ENCODE measurements around the gene TBRG1. TPM values are rescaled to one million over a fixed set of nuclear protein-coding genes. Genes with fewer than 3 reads are reported as not detected.

The TBRG1 gene
- total RNA-seq, 1 donor from 2014 or later: 44.9 TPM

DNA sequence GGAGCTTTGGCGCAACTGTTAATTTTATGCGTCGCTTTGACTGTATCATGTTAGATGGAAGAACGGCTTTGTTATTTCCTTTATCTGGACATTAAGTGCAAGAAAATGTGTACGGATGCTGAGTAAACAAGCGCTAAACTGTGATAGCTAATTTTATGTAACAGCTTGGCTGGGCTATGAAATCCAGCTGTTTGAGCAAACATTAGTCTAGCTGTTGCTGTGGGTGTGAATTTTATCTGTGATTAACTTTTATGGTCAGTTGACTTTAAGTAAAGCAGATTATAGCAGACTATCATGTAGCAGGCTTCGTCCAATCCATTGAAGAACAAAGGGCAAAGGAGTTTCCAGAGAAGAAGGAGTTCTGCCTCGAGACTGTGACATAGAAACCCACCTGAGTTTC, 38.9 kb upstream of the TBRG1 start:
- Histone ChIP-seq H3K4me3 (no peak overlapping the region), H3K27me3 (peaks cover 6% of the 10 kb centered on the region), H3K27ac (no peak overlapping the region), H3K9me3 (no peaks in the 10 kb centered on the region), H3K36me3 (no peaks in the 10 kb centered on the region), H3K4me1 (no peaks in the 10 kb centered on the region)
- intact Hi-C loops (cut with DNase I): no loop called here
- TF ChIP-seq, protein P1, sequence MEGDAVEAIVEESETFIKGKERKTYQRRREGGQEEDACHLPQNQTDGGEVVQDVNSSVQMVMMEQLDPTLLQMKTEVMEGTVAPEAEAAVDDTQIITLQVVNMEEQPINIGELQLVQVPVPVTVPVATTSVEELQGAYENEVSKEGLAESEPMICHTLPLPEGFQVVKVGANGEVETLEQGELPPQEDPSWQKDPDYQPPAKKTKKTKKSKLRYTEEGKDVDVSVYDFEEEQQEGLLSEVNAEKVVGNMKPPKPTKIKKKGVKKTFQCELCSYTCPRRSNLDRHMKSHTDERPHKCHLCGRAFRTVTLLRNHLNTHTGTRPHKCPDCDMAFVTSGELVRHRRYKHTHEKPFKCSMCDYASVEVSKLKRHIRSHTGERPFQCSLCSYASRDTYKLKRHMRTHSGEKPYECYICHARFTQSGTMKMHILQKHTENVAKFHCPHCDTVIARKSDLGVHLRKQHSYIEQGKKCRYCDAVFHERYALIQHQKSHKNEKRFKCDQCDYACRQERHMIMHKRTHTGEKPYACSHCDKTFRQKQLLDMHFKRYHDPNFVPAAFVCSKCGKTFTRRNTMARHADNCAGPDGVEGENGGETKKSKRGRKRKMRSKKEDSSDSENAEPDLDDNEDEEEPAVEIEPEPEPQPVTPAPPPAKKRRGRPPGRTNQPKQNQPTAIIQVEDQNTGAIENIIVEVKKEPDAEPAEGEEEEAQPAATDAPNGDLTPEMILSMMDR (IDR thresholded peaks at IDR 0.05): no peak
- no peak for DNase-seq
- ATAC-seq: no peak

DNA sequence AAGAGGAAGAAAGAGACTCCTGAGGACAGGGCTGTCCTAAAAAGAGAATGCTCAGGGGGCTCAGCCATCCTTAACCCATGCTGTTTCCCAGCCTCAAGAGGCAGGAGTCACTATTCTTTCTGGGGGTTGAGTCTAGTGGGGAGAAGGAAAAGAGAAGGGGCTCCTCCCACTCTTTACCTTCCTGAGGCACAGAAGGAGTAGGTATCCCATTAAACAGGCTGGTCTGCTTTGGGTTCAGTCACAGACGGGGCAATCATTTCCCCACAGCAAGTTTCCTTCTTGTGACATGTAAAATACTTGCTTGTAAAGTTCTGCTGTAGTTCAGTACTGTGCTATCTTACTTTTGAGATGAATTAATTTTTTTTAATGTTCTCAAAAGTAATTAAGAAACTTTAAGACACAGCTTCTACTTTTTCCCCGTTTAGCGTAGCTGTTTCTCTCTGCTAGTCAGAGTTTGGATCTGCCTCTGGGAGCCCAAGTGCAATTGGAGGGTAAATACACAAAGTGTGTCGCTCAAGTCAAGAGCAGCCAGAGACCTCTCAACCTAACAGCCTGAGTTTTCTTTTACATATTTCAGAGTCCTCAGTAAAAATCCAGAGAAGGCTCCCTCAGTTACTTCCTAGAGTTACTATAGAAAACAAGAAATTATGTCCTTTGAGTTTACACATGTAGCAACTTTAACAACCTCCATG, 37.8 kb upstream of the TBRG1 start:
- Histone ChIP-seq H3K9me3 (no peaks in the 10 kb centered on the region), H3K27me3 (peaks cover 14% of the 10 kb centered on the region), H3K27ac (no peak overlapping the region), H3K4me3 (no peak overlapping the region), H3K4me1 (no peaks in the 10 kb centered on the region), H3K36me3 (no peaks in the 10 kb centered on the region)
- DNase-seq (no peak), ATAC-seq (peak; percentile 58)
- TF ChIP-seq, protein P1 (IDR thresholded peaks at IDR 0.05): no peak
- intact Hi-C loops (cut with DNase I): no loop called here

DNA sequence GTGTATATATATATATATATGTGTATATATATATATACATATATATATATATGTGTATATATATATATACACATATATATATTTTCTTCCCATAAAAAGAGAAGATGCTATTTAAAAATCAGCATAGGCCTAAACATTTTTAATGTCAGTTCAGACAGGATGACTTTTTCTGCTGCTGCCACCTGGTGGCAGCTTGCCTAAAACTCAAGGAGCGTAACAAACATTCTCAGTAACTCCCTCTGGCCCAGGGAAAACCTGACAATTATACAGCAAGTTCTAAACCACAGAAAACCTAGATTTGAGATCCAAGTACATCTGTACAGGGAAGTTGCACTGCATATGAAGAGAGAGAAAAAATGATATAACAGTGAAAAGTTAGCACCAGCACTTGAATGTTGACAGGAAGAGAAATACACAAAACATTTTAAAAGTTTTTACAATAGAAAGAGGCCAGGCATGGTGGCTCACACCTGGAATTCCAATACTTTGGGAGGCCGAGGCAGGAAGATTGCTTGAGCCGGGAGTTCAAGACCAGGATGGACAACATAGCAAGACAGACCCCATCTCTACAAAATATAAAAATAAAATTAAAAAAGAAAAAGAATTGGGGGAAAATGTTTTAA, 36.3 kb upstream of the TBRG1 start:
- no peak overlapping the region for H3K4me3 ChIP-seq
- intact Hi-C loops (cut with DNase I): no loop called here
- no peaks in the 10 kb centered on the region for H3K36me3 ChIP-seq
- DNase-seq (peak; percentile 70), ATAC-seq (peak; percentile 71)
- no peaks in the 10 kb centered on the region for H3K9me3 ChIP-seq
- H3K4me1 ChIP-seq: no peaks in the 10 kb centered on the region
- H3K27ac ChIP-seq: no peak overlapping the region
- peaks cover 14% of the 10 kb centered on the region for H3K27me3 ChIP-seq
- TF ChIP-seq, protein P1 (IDR thresholded peaks at IDR 0.05): peak; percentile 67

DNA sequence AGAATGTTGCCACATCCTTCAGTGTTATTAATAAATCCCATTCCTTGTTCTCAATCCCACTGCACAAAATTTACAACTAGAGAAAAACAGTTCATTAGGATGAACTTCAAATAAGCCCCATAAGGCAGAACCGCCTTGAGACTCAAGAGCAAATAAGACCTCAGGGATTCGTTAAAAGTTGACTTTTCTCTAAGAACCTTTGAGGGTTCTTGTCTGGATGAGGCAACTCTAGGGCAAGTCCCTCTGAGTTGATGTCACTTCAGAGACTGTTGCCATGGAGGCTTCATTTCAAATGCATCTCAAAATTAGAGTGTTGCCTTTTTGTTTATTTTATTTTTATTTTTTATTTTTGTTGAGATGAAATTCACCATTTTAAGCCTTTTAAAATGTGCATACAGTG, 31.2 kb upstream of the TBRG1 start:
- intact Hi-C loops (cut with DNase I): no loop called here
- ATAC-seq: peak; percentile 47
- H3K4me1 ChIP-seq: no peaks in the 10 kb centered on the region

DNA sequence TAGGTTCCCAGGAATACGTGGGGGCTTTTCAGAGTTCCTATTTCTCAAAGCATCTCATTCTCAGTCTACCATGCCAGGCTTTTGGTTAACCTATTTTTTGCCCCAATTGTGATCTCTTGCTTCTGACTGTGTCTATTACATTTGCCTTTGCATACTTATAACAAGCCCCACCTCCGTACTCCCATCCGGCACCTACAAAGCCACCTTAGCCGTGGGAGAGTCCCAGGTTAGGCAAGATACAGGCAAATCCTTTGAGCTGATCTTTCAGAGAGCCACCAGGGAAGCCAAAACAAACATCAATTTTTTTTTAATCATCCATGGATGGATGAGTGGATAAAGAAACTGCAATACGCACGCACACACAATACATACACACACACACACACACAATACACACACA, 30.0 kb upstream of the TBRG1 start:
- DNase-seq (no peak), ATAC-seq (peak; percentile 47)
- H3K27me3 ChIP-seq: peaks cover 16% of the 10 kb centered on the region
- H3K4me3 ChIP-seq: no peak overlapping the region
- H3K4me1 ChIP-seq: no peaks in the 10 kb centered on the region
- no peak overlapping the region for H3K27ac ChIP-seq
- H3K36me3 ChIP-seq: no peaks in the 10 kb centered on the region
- intact Hi-C loops (cut with DNase I): no loop called here
- TF ChIP-seq, protein P1 (IDR thresholded peaks at IDR 0.05): no peak
- H3K9me3 ChIP-seq: no peaks in the 10 kb centered on the region

More for the DNA sequence above, 31.2 kb upstream of the TBRG1 start:
- Histone ChIP-seq H3K36me3 (no peaks in the 10 kb centered on the region), H3K27me3 (peaks cover 21% of the 10 kb centered on the region), H3K27ac (no peak overlapping the region), H3K4me3 (no peak overlapping the region), H3K9me3 (no peaks in the 10 kb centered on the region)
- DNase-seq: no peak
- TF ChIP-seq, protein P1 (IDR thresholded peaks at IDR 0.05): no peak

Data from upper lobe of right lung (tissue), 1 donor.